ENCODE results near the gene ROCK2.

The ROCK2 gene

GRCh38 chr2:11142330-11142729 lies 202.1 kb downstream of the ROCK2 start:
- TF ChIP-seq CTCF (conservative IDR thresholded peaks at IDR 0.05) (no peak), ZFX (IDR thresholded peaks at IDR 0.05) (no peak)
- no peak overlapping the region for H3K27ac ChIP-seq

GRCh38 chr2:11141319-11141718 lies 203.1 kb downstream of the ROCK2 start:
- no peak overlapping the region for H3K27ac ChIP-seq
- TF ChIP-seq ZFX (IDR thresholded peaks at IDR 0.05) (no peak), CTCF (conservative IDR thresholded peaks at IDR 0.05) (no peak)

GRCh38 chr2:11140492-11140891 lies 203.9 kb downstream of the ROCK2 start:
- no peak for TF ChIP-seq ZFX (IDR thresholded peaks at IDR 0.05)
- no peak for TF ChIP-seq CTCF (conservative IDR thresholded peaks at IDR 0.05)

GRCh38 chr2:11134349-11134748 lies 210.1 kb downstream of the ROCK2 start:
- H3K27ac ChIP-seq = no peak overlapping the region

More at GRCh38 chr2:11140492-11140891, 203.9 kb downstream of the ROCK2 start:
- H3K27ac ChIP-seq = no peak overlapping the region

GRCh38 chr2:11133936-11134320 lies 210.5 kb downstream of the ROCK2 start:
- TF ChIP-seq CTCF (conservative IDR thresholded peaks at IDR 0.05) (no peak), ZFX (IDR thresholded peaks at IDR 0.05) (no peak)
- H3K27ac ChIP-seq = no peak overlapping the region

More at GRCh38 chr2:11134349-11134748, 210.1 kb downstream of the ROCK2 start:
- no peak for TF ChIP-seq CTCF (conservative IDR thresholded peaks at IDR 0.05)
- no peak for TF ChIP-seq ZFX (IDR thresholded peaks at IDR 0.05)

- peak overlapping the region; percentile 13; the same call in 1 of the 2 replicates for H3K27ac ChIP-seq
- TF ChIP-seq ZFX (IDR thresholded peaks at IDR 0.05) (no peak), CTCF (conservative IDR thresholded peaks at IDR 0.05) (no peak)
Measured at GRCh38 chr2:11133238-11133935, 211.0 kb downstream of the ROCK2 start.

- TF ChIP-seq CTCF (conservative IDR thresholded peaks at IDR 0.05) = no peak
- no peak for TF ChIP-seq ZFX (IDR thresholded peaks at IDR 0.05)
- peak overlapping the region; percentile 13; the same call in 1 of the 2 replicates for H3K27ac ChIP-seq
Measured at GRCh38 chr2:11132036-11132671, 212.3 kb downstream of the ROCK2 start.

Measured in C4-2B (cell line).